AML-193 (cell line): ENCODE measurements around the gene ACAA1.
"Not testable (repeated sequence)": the region's sequence is repeated elsewhere in the genome, so short reads cannot be mapped to it uniquely, and the experiment has no call there.

Experiments used
- DNase-seq, 2 experiments: peaks; one replicate each; lab custom pipeline; 2025; lab: John Stamatoyannopoulos, UW

ACAA1 gene

DNA sequence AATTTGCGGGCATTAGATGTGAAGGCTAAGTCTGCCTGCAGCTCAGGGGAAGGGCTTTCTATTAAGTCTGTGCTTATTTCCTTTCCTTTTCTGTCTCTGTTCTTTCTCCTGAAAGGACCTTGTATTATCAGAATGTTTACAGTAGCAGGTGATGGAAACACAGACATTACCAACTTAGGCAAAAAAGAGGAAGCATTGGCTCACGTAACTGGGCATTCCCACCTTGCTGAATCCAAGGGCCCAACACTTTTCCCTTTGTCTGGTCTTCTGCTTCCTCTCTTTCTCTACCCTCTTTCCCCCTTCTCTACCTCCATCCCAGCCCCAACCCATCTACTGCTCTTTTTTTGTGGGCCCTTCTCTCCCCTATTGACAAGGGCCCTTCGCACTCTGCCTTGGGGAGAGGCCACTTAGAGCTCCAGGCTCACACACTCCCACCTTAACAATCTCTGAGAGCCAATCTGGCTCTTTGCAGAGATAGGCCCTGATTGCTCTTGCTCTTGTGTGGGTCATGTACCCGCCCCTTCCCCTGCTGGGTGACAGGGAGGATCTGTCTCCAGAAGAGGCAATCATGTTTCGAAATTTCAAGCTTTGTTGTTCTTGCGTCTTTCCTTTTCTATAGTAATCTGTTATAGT lies 35.0 kb downstream of the ACAA1 start:
- DNase-seq = peak; percentile 73 to 85

DNA sequence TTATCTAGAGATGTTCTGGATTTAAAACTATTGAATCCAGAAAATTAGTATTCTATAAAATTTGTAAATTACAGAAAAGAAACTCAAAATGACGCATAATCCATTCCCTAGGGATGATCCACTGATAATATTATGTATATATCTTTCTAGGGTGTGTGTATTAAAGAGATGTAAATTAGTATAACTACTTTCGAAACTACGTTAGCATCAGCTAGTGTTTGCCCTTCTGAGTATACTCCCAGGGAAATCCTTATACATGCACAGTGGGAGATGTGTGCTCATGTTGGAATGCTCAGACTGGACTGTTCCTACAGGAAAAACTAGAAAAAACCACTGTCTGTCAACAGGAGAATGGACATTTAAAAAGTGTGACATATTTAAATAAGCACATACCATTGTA lies 36.4 kb downstream of the ACAA1 start:
- no peak for DNase-seq

- DNase-seq = no peak
Observed at GRCh38 chr3:38099518-38099917, 37.4 kb downstream of the ACAA1 start.

GRCh38 chr3:38098376-38098723 lies 38.6 kb downstream of the ACAA1 start:
- no peak for DNase-seq

DNA sequence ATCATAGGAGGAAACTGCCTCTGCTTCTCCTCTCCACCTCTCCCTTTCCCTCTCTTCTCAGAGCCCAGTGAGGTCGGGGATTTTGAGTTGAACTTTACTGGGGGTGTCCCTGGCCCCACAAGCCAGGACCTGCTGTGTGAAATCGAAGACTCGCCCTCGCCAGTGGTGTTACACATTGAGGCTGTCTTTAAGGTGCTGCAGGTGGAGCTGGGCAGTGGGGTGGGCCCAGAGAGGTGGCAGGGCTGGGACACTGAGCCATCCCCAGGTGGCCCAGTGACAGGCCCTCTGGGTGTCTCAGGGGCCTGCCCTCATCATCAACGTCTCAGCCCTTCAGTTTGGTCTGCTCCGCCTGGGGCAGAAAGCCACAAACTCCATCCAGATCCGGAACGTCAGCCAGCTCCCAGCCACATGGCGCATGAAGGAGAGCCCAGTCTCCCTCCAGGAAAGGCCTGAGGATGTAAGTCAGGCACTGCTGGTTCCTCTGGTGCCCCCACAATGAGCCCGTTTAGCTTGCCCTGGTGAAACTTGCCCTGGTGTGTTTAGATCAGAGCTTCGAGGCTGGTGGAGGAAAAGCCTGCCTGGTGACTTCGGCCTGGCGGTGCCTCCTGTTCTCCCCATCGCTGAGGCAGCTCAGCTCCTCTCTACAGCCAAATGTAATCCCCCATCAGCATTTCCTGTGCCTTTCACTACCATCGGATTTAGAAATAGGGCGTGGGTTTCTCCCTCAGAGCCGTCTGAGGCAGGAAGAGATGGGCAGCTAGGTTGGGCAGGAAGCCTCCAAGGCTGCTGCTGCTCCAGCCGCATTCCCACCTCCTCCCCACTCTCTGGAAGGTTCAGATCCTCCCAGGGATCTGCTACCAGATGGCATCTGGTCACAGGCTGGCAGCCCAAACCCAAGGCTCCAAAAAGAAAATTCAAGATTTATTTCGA lies 39.2 kb downstream of the ACAA1 start:
- DNase-seq = no peak

- no peak for DNase-seq
Observed at GRCh38 chr3:38095669-38096483, 41.1 kb downstream of the ACAA1 start.

- no peak for DNase-seq
Observed at GRCh38 chr3:38094999-38095398, 41.9 kb downstream of the ACAA1 start.

DNA sequence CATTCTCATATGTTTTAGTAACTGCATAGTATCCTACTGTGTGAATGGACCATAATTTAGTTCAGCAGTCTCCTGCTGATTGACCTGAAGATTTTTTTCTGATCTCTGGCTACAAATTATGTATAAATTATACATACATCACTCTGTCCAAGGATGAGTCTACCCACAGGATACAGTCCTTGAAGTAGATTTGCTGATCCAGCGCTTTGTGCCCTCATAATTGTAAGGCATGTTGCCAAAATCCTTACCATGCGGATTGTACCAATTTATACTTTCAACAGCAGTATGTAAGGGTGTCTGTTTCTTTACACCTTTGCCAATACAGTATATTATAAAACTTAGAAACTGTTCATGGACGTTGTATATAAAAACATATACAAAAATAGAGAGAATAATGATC lies 46.5 kb downstream of the ACAA1 start:
- DNase-seq = no peak

DNA sequence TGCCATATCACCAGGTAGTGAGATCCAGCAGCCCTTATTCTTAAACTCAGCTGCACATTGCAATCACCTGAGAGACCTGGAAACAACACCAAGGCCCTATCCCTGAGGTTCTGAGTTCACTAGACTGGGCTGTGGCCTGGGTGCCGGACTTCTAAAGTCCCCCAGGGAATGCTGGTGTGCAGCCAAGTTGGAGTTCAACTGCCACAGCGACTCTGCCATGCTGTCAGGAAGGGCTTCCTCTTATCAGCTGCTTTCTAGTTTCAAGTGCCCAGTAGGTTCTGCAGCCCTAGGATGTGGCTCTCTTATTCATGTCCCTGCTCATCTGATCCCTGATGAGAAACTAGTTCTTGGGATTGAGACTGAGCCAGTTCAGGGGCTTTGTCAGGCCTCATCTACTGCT lies 47.8 kb downstream of the ACAA1 start:
- DNase-seq = no peak

DNA sequence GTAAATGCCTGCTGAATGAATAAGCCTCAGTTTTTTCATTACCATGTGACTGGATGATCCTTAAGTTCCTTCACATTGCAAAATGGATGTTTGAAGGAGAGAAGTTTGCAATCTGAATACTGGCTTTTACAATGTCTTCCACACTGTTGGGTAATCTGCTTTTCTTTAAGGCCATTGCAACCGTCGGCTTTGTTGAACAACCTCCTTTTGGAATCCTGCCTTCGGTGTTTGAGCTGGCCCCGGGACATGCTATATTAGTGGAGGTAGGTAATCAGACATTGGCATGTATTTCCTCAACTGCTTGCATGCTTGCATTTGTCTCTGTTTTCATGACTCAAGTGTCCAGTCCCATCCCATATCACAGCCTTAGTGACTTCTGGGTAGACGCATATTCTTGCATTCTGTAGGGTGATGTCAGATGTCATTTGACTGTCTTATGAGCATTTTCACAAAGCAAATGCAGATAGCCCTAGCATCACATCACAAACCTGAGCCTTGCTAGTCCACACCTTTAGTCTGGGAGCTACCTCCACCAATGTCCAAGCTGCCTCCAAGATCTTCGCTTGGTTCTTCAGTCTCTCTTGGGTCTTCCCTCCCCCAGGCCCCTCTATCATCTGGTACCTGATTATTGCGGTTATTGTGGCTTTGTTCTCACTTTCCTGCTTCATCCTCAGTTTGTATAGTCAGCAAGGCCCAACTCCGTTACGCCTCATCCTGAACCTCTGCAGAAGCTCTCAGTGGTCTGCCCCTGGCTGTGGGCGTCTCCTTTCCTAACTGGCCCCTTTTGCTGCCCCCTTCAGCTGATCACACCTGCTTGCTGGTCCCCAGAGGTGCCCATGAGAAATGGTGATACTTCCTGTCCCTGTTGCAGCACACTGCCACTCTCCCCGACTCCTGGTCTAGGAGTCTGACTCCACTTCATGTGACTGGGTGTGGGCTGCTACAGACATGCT lies 48.5 kb downstream of the ACAA1 start:
- no peak for DNase-seq

GRCh38 chr3:38087278-38087677 lies 49.6 kb downstream of the ACAA1 start:
- not testable (repeated sequence) for DNase-seq

- DNase-seq = no peak
Observed at GRCh38 chr3:38086496-38086895, 50.4 kb downstream of the ACAA1 start.

DNA sequence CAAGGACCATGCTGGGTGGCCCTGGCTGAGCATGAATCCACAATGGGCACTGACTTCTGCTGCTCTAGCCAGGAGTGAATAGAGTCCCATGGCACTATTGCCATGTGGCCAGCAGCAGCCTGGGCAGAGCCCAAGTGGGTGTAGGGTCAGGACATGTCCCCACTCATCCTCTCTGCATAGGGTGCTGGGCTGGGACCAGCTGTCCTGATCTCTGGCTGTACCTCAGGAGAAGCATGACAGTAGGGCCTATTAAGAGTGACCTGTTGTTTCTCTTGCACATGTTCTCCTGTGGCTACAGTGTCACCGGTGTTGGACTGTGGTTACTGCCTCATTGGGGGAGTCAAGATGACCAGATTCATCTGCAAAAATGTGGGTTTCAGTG lies 51.0 kb downstream of the ACAA1 start:
- DNase-seq = no peak

- DNase-seq = no peak
Observed at GRCh38 chr3:38085311-38085942, 51.5 kb downstream of the ACAA1 start.

- DNase-seq = no peak
Observed at GRCh38 chr3:38084334-38085310, 52.3 kb downstream of the ACAA1 start.

DNA sequence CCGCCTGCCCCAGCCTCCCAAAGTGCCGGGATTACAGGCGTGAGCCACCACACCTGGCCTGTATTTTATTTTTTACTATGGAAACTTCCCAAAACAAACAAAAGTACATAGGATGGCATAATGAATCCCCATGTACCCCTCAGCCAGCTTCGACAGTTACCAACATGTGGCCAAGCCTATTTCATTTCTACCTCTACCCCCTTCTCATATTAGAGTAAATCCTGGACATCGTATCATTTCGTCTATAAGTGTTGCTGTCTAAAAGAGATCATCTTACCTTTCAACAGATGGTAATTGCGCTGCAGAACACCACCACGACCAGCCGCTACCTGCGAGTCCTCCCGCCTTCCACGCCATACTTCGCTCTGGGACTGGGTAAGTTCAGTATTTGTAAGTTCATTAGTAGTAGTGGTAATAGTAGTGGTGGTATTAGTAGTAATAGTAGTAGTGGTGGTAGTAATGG lies 53.0 kb downstream of the ACAA1 start:
- no peak for DNase-seq

DNA sequence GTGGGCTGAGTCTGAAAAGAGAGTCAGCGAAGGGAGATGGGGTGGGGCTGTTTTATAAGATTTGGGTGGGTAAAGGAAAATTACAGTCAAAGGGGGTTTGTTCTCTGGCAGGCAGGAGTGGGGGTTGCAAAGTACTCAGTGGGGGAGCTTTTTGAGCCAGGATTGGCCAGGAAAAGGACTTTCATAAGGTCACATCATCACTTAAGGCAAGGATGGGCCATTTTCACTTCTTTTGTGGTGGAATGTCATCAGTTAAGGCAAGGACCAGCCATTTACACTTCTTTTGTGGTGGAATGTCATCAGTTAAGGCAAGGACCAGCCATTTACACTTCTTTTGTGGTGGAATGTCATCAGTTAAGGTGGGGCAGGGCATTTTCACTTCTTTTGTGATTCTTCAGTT lies 53.7 kb downstream of the ACAA1 start:
- not testable (repeated sequence) for DNase-seq

DNA sequence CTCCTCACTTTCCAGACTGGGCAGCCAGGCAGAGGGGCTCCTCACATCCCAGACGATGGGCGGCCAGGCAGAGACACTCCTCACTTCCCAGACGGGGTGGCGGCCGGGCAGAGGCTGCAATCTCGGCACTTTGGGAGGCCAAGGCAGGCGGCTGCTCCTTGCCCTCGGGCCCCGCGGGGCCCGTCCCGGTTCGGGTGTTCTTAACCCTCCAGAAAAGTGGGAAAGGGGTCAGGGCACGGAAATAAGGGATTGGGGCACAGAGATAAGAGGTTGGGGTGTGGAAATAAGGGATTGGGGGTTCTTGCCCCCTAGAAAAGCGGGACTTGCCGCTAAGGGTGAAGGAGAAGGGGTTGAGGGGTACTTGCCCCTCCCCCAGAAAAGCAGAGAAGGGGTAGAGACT lies 54.6 kb downstream of the ACAA1 start:
- DNase-seq = not testable (repeated sequence)

DNA sequence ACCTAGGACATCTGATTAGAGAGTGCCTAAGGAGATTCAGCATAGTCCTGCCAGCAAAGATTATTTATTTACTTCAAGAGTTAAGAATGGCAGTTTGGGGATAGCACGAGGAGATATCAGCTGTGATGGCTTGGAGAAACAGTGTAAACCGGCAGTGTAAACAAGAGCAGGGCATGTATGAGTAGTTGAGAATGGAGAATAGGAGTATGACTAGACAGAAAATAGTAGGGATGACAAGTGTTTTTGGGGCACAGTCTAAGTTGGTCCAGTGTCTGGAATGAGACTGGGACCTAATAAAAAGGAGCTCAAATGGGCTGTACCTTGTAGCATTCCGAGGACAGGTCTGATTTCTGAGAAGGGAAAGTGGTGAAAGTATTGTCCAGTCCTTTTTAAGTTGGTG lies 59.9 kb downstream of the ACAA1 start:
- DNase-seq = not testable (repeated sequence)
